OCI-M2 (cell line): ENCODE results near the gene APLF.
"Not testable (repeated sequence)": the region's sequence is repeated elsewhere in the genome, so short reads cannot be mapped to it uniquely, and the experiment has no call there.

Source experiments
- DNase-seq: peaks from one replicate; lab custom pipeline; 2025; ENCODE audit not compliant: unreplicated experiment; lab: John Stamatoyannopoulos, UW

APLF gene

DNA sequence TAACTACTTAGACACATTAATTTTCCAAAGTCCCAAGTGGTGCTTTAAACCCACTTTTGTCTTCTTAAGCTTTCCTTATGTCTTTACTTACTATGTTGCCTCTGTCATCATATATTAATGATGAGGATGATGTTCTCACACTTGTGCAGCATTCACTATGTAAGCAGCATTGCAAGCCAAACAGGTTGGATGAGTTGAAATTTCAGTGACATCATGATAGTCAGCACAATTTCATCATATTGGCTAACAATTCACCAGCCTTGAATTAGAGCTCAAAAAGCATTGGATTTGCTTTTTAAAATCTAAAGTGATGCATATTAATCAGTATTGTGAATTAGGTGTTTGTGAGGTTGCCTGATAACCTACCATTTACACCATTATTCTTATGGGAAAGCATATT, 7.7 kb downstream of the APLF start:
- DNase-seq: no peak

GRCh38 chr2:68475576-68475975, 8.2 kb downstream of the APLF start:
- DNase-seq: no peak

DNA sequence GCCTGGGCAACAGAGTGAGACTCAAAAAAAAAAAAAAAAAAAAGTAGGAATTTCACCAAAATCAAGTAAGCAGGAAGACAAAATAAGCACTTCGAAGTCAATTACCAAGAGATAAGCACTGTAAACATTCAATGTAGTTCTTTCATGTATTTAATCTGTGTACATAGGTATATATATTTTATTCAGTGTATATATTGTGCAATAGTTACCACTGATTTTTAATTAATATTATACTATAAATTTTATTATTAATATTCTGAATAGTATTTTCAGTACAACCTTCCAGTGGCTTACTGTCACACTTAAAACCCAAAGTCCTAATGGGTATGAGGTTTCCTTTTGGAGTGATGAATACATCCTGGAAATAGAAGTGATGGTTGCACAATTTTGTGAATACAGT, 9.1 kb downstream of the APLF start:
- no peak for DNase-seq

DNA sequence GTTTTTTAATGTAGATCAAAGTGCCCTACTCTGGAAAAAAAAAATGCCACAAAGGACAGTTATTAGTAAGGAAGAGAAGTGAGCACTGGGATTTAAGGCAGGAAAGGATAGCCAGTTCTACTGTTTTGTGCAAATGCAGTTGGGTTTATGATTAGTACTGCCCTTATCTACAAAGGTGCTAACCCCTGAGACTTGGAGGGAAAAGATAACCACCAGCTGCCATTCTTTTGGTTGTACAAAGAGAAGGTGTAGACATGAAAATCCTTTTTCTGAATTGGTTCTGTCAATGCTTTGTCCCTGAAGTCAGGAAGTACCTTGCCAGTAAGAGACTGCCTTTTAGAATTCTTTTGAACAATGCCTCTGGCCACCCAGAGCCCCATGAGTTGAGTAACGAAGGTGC, 11.3 kb downstream of the APLF start:
- DNase-seq: no peak

GRCh38 chr2:68482296-68482820, 15.0 kb downstream of the APLF start:
- DNase-seq: no peak

DNA sequence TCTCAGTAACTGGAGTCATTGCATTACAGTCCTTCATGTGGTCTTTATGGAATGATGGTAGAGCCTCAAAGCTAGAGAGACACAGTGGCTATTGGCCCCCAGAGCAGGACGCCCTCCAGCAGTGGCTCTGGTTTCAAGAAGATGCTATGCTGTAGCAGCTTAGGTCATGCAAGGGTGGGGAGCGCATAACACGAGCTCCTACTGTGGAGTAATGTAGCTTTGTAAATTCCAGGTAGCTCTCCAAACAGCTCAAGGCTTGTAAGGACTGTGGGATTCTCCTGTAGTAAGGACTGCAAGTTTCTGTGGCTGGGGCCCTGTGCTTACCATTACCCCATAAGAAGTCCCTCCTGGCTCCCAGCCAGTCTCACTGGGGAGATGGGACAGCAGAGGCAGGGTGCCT, 15.6 kb downstream of the APLF start:
- DNase-seq: no peak

DNA sequence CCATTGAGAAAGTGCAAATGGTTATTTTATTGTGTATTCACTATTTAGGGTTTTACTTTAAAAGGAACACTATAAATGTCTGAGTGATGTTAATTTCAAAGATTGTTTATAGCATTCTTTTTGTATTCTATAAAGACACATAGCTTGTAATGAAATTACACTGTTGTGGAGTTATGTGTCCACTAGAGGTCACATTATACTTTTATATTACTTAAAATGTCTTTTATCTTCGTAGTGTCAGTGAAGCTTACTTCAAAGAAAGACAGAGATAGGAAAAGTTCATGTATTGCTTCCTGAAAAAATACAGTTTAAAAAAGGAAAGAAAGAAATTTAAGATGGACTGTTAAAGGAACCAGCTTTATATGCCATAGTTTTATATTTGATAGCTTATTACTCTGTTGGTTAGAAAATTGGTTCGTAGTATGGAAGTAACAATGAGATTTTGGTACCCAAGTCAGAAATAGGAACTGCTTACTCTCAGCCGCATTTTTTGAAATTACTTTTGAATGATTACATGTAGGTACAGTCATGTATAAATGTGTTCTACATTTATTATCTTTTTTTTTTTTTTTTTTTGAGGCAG, 20.5 kb downstream of the APLF start:
- no peak for DNase-seq

DNA sequence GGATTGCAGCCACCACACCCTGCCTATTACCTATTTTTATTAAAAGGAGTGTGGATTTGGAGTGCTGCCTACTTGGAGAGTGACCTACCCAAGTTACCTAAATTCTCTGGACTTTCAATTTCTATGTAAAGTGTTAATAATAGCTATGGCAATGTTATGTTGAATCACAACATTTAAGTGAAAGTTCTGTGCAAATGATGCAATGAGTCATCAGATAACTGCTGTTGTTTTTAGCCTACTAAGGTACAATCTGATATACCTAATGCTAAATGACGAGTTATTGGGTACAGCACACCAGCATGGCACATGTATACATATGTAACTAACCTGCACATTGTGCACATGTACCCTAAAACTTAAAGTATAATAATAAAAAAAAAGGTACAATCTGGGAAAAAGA, 21.2 kb downstream of the APLF start:
- not testable (repeated sequence) for DNase-seq

- no peak for DNase-seq
Observed at GRCh38 chr2:68489282-68489681, 21.9 kb downstream of the APLF start.

- no peak for DNase-seq
Observed at GRCh38 chr2:68491582-68491981, 24.2 kb downstream of the APLF start.

- DNase-seq: no peak
Observed at GRCh38 chr2:68499133-68499532, 31.7 kb downstream of the APLF start.

- DNase-seq: no peak
Observed at GRCh38 chr2:68500649-68501048, 33.3 kb downstream of the APLF start.

DNA sequence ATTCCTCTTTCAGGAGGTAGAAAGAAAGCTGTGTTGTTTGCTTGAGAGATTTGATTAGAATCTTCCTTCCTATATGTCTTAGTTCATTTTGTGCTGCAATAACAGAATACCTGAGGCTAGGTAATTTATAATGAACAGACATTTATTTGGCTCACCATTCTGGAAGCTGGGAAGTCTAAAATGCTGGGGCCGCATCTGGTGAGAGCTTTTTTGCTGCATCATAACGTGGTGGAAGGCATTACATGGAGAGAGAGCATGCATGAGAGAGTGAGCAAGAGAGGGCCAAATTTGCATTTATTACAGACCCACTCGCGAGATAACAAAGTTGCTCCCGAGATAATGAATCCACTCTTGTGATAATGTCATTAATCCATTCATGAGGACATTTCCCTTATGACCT, 34.4 kb downstream of the APLF start:
- DNase-seq: no peak

GRCh38 chr2:68505603-68506159, 38.3 kb downstream of the APLF start:
- no peak for DNase-seq

DNA sequence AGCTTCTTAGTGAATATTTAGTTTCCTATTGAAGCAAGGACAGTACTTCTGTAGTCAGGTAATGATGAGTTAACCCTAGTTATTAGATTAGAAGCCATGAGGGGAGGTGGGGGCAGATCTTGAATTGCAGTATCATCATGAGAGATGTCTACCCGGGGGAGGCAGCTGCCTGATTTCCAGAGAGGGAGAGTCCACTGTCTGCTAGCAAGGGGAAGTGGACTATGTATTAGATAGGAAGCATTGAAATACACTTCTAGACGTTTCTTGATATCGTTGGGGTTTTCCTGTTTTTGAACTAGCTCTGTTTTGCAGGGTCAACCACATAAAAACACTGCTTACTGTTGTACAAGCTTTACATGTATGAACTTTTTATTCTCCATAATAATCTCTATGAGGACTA, 38.8 kb downstream of the APLF start:
- DNase-seq: no peak

DNA sequence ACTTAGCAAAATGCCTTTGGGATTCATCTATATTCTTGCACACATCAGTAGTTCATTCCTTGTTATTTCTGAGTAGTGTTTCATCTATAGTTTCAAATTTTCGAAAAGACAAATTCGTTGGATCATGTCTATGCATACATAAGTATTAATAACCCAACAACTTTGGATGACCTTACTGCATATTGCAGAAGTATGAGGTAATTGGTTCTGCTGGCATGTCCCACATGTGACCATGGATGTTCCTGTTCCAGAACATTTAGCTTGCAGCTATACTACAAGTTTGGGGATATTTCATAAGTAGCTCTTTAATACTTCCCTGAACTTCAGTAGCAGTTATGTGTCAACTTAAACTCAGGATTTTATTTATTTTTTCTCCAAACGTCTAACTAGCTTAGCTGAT, 44.9 kb downstream of the APLF start:
- no peak for DNase-seq

DNA sequence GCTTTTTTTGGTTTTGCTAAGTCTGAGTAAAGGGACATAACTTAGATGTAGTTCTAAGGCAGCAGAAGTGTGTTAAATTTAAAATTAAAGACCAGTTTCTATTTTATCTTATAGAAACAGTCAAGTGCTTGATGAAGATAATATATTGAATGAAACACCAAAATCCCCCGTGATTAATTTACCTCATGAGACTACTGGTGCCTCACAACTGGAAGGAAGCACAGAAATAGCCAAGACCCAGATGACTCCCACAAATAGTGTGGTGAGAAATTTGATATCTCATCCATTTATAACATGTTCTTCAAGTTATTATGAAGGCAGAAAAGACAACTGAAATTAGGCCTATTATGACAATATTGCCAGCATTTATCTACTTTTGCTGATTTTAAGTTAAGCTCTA, 45.6 kb downstream of the APLF start:
- no peak for DNase-seq

- DNase-seq: no peak
Observed at GRCh38 chr2:68514316-68514929, 47.0 kb downstream of the APLF start.

GRCh38 chr2:68516051-68516955, 48.9 kb downstream of the APLF start:
- no peak for DNase-seq

GRCh38 chr2:68519236-68519635, 51.9 kb downstream of the APLF start:
- no peak for DNase-seq

DNA sequence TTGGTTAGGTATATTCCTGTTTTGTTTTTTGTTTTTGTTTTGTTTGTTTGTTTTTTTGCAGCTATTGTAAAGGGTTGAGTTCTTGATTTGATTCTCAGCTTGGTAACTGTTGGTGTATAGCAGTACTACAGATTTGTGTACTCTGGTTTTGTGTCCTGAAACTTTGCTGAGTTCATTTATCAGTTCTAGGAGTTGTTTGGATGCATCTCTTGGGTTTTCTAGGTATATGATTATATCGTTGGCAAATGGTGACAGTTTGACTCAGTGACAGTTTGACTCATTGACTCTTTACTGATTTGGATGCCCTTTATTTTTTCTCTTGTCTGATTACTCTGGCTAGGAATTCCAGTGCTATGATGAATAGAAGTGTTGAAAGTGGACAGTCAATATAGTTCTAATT, 53.7 kb downstream of the APLF start:
- DNase-seq: no peak

- not testable (repeated sequence) for DNase-seq
Observed at GRCh38 chr2:68526943-68527342, 59.6 kb downstream of the APLF start.
